ENCODE data around the gene EDEM2.

DNA sequence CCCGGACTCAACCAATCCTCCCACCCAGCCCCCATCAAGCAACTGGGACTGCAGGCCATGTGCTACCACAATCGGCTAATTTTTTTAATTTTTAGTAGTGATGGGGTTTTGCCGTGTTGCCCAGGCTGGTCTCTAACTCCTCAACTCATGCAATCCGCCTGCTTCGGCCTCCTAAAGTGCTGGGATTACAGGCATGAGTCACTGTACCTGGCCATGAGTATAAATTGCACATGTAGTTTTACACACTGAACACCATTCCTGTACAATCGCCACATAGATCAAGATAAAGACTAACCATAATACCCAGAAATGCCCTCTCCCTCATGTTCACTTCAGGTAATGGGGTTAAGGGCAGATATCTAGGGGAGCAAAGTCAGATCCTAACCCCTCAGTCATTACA lies 80.9 kb downstream of the EDEM2 start:
- TF ChIP-seq, protein P1, sequence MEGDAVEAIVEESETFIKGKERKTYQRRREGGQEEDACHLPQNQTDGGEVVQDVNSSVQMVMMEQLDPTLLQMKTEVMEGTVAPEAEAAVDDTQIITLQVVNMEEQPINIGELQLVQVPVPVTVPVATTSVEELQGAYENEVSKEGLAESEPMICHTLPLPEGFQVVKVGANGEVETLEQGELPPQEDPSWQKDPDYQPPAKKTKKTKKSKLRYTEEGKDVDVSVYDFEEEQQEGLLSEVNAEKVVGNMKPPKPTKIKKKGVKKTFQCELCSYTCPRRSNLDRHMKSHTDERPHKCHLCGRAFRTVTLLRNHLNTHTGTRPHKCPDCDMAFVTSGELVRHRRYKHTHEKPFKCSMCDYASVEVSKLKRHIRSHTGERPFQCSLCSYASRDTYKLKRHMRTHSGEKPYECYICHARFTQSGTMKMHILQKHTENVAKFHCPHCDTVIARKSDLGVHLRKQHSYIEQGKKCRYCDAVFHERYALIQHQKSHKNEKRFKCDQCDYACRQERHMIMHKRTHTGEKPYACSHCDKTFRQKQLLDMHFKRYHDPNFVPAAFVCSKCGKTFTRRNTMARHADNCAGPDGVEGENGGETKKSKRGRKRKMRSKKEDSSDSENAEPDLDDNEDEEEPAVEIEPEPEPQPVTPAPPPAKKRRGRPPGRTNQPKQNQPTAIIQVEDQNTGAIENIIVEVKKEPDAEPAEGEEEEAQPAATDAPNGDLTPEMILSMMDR (IDR thresholded peaks at IDR 0.05) = no peak
- no peak for TF ChIP-seq POLR2AphosphoS5 (IDR thresholded peaks at IDR 0.05; ENCODE audit: low read depth, low read length)

Data from Panc1 (cell line).